Esophagus squamous epithelium (tissue), 4 donors: ENCODE results near the gene TANGO6.

Experiments
- CTCF ChIP-seq, 6 experiments: fragments of 450-650 bp in 4 of 6; fragments of 200-600 bp in 2 of 6; sonication (generic) in 2 of 6; IDR thresholded peaks; one replicate each; pipeline ENCODE4 v1.5.1; 2016 to 2019; ENCODE audit warnings: antibody characterized with exemption in 6 of 6, mild to moderate bottlenecking in 4 of 6, moderate library complexity in 4 of 6
- POLR2A ChIP-seq, 4 donors: fragments of 450-650 bp; IDR thresholded peaks; one replicate each; pipeline ENCODE4 v1.6.1; 2017; ENCODE audit warnings: antibody characterized with exemption in 4 of 4, mild to moderate bottlenecking in 4 of 4, moderate library complexity in 3 of 4

- TF ChIP-seq CTCF (IDR thresholded peaks at IDR 0.05) (no peak), POLR2A (IDR thresholded peaks at IDR 0.05) (no peak)
Observed at GRCh38 chr16:69120096-69120664, 276.8 kb downstream of the TANGO6 start.
